HepG2 (cell line): ENCODE measurements around the gene SELENOS. TPM values are rescaled to one million over a fixed set of nuclear protein-coding genes. Genes with fewer than 3 reads are reported as not detected.

Experiments used
- ARNT2 ChIP-seq: sonication (generic); formaldehyde crosslinking; IDR thresholded peaks from 2 replicates; pipeline ENCODE4 v1.8.0; 2022; ENCODE audit warnings: mild to moderate bottlenecking, low read depth, missing genetic modification reagents, moderate library complexity
- CBX1 ChIP-seq: IDR thresholded peaks from one replicate; pipeline ENCODE4 v1.6.1; 2016; ENCODE audit warnings: antibody characterized with exemption, low read depth
- DPF2 ChIP-seq: sonication (generic); formaldehyde crosslinking; IDR thresholded peaks from 2 replicates; pipeline ENCODE4 v1.4.0; 2020; ENCODE audit warnings: mild to moderate bottlenecking, low read depth, missing genetic modification reagents, borderline replicate concordance
- KDM5B ChIP-seq: sonication (generic); formaldehyde crosslinking; IDR thresholded peaks from 2 replicates; pipeline ENCODE4 v1.4.0; 2020; ENCODE audit warnings: missing genetic modification reagents, mild to moderate bottlenecking, borderline replicate concordance
- MXD4 ChIP-seq: IDR thresholded peaks from 2 replicates; pipeline ENCODE4 v1.6.1; 2016; ENCODE audit warnings: mild to moderate bottlenecking, missing biosample characterization, missing genetic modification reagents
- PHF21A ChIP-seq: sonication (generic); formaldehyde crosslinking; IDR thresholded peaks from 2 replicates; pipeline ENCODE4 v1.5.0; 2020; ENCODE audit warnings: mild to moderate bottlenecking, missing genetic modification reagents
- POGZ ChIP-seq: sonication (generic); formaldehyde crosslinking; IDR thresholded peaks from 2 replicates; pipeline ENCODE4 v1.4.0; 2020; ENCODE audit warnings: mild to moderate bottlenecking, missing genetic modification reagents
- POLR2AphosphoS5 ChIP-seq: IDR thresholded peaks from 2 replicates; pipeline ENCODE4 v1.6.1; 2012; ENCODE audit warnings: low read depth, low read length
- RXRA ChIP-seq: sonication (generic); formaldehyde crosslinking; IDR thresholded peaks from 2 replicates; pipeline ENCODE4 v1.5.1; 2020; ENCODE audit warnings: missing genetic modification reagents
- SAFB2 ChIP-seq: sonication (generic); formaldehyde crosslinking; IDR thresholded peaks from 2 replicates; pipeline ENCODE4 v1.5.1; 2020; ENCODE audit warnings: missing genetic modification reagents, low read depth, mild to moderate bottlenecking, borderline replicate concordance
- SALL1 ChIP-seq: sonication (generic); formaldehyde crosslinking; IDR thresholded peaks from 2 replicates; pipeline ENCODE4 v1.8.0; 2022; ENCODE audit warnings: mild to moderate bottlenecking, missing genetic modification reagents
- SAP130 ChIP-seq: IDR thresholded peaks from 2 replicates; pipeline ENCODE4 v1.6.1; 2016; ENCODE audit warnings: low read depth
- SMAD1 ChIP-seq: sonication (generic); formaldehyde crosslinking; IDR thresholded peaks from 2 replicates; pipeline ENCODE4 v1.4.0; 2020; ENCODE audit warnings: missing genetic modification reagents, low read depth, mild to moderate bottlenecking, borderline replicate concordance
- SRSF4 ChIP-seq: fragments of 200-400 bp; formaldehyde crosslinking; IDR thresholded peaks from one replicate; pipeline ENCODE4 v1.6.1; 2018; ENCODE audit warnings: mild to moderate bottlenecking, low read depth, low read length, moderate library complexity; ENCODE audit not compliant: poor library complexity, severe bottlenecking
- TCF7L2 ChIP-seq: IDR thresholded peaks from 2 replicates; pipeline ENCODE4 v1.6.1; 2011; ENCODE audit warnings: mild to moderate bottlenecking, low read depth, low read length, moderate library complexity
- ZFY ChIP-seq: sonication (generic); formaldehyde crosslinking; IDR thresholded peaks from 2 replicates; pipeline ENCODE4 v1.4.0; 2020; ENCODE audit warnings: missing genetic modification reagents
- ZIK1 ChIP-seq: sonication (generic); formaldehyde crosslinking; IDR thresholded peaks from 2 replicates; pipeline ENCODE4 v1.5.0; 2020; ENCODE audit warnings: mild to moderate bottlenecking, low read depth, missing genetic modification reagents, borderline replicate concordance
- ZNF121 ChIP-seq: sonication (generic); formaldehyde crosslinking; IDR thresholded peaks from 2 replicates; pipeline ENCODE4 v1.5.0; 2020; ENCODE audit warnings: mild to moderate bottlenecking, missing genetic modification reagents
- ZNF138 ChIP-seq: sonication (generic); formaldehyde crosslinking; IDR thresholded peaks from 2 replicates; pipeline ENCODE4 v1.5.0; 2020; ENCODE audit warnings: mild to moderate bottlenecking, low read depth, missing genetic modification reagents
- ZNF160 ChIP-seq: sonication (generic); formaldehyde crosslinking; IDR thresholded peaks from 2 replicates; pipeline ENCODE4 v1.8.0; 2022; ENCODE audit warnings: mild to moderate bottlenecking, inconsistent platforms, missing genetic modification reagents
- ZNF260 ChIP-seq: sonication (generic); formaldehyde crosslinking; IDR thresholded peaks from 2 replicates; pipeline ENCODE4 v1.4.0; 2020; ENCODE audit warnings: missing genetic modification reagents, low read depth, mild to moderate bottlenecking, borderline replicate concordance
- ZNF264 ChIP-seq: sonication (generic); formaldehyde crosslinking; IDR thresholded peaks from 2 replicates; pipeline ENCODE4 v1.4.0; 2020; ENCODE audit warnings: missing genetic modification reagents
- ZNF432 ChIP-seq: sonication (generic); formaldehyde crosslinking; IDR thresholded peaks from 2 replicates; pipeline ENCODE4 v1.5.0; 2020; ENCODE audit warnings: missing genetic modification reagents, mild to moderate bottlenecking, borderline replicate concordance
- ZNF563 ChIP-seq: sonication (generic); formaldehyde crosslinking; IDR thresholded peaks from 2 replicates; pipeline ENCODE4 v1.8.0; 2022; ENCODE audit warnings: mild to moderate bottlenecking, moderate library complexity, missing genetic modification reagents
- ZNF678 ChIP-seq: sonication (generic); formaldehyde crosslinking; IDR thresholded peaks from 2 replicates; pipeline ENCODE4 v1.4.0; 2020; ENCODE audit warnings: mild to moderate bottlenecking, missing genetic modification reagents
- ZSCAN22 ChIP-seq: sonication (generic); formaldehyde crosslinking; IDR thresholded peaks from 2 replicates; pipeline ENCODE4 v1.4.0; 2020; ENCODE audit warnings: mild to moderate bottlenecking, missing genetic modification reagents
- polyA plus RNA-seq, 8 experiments: library from polyadenylated mRNA; depleted of rRNA in 3 of 8; stranded (reverse) in 7 of 8; unstranded in 1 of 8; fragments of >200 nt; fragmentation: Illumina TruSeq in 4 of 8; extraction: Trizol in 4 of 8; gene quantifications; 2 replicates each; pipeline versions ENCODE4 v1.2.1 to v1.2.3, GENCODE V29; 2011 to 2016; ENCODE audit warnings: low read depth in 4 of 8, missing spikeins in 1 of 8, mixed read lengths in 1 of 8; ENCODE audit not compliant: insufficient read depth in 1 of 8
- total RNA-seq, 5 experiments: library from RNA; depleted of rRNA; stranded (reverse); fragments of >200 nt; fragmentation: Illumina TruSeq; extraction: Trizol; gene quantifications; 2 replicates each; pipeline ENCODE4 v1.2.3, GENCODE V29; 2016; ENCODE audit warnings: low read depth in 1 of 5
- TF ChIP-seq, protein P1 (sequence below): sonication (generic); formaldehyde crosslinking; IDR thresholded peaks from 2 replicates; pipeline ENCODE4 v1.4.0; 2020; ENCODE audit warnings: mild to moderate bottlenecking, missing genetic modification reagents
- TF ChIP-seq, protein P2 (sequence below): fragments of 450-650 bp; IDR thresholded peaks from 2 replicates; pipeline ENCODE4 v1.6.1; 2017
- TF ChIP-seq, protein P3 (sequence below): sonication (generic); formaldehyde crosslinking; IDR thresholded peaks from 2 replicates; pipeline ENCODE4 v1.5.0; 2020; ENCODE audit warnings: missing genetic modification reagents

Gene SELENOS
- total and polyA plus RNA-seq, 2 of the 13 experiments (the other 11 are each of a cell fraction or from before 2014, with no cell fraction given), result 63.0 to 66.1 TPM

DNA sequence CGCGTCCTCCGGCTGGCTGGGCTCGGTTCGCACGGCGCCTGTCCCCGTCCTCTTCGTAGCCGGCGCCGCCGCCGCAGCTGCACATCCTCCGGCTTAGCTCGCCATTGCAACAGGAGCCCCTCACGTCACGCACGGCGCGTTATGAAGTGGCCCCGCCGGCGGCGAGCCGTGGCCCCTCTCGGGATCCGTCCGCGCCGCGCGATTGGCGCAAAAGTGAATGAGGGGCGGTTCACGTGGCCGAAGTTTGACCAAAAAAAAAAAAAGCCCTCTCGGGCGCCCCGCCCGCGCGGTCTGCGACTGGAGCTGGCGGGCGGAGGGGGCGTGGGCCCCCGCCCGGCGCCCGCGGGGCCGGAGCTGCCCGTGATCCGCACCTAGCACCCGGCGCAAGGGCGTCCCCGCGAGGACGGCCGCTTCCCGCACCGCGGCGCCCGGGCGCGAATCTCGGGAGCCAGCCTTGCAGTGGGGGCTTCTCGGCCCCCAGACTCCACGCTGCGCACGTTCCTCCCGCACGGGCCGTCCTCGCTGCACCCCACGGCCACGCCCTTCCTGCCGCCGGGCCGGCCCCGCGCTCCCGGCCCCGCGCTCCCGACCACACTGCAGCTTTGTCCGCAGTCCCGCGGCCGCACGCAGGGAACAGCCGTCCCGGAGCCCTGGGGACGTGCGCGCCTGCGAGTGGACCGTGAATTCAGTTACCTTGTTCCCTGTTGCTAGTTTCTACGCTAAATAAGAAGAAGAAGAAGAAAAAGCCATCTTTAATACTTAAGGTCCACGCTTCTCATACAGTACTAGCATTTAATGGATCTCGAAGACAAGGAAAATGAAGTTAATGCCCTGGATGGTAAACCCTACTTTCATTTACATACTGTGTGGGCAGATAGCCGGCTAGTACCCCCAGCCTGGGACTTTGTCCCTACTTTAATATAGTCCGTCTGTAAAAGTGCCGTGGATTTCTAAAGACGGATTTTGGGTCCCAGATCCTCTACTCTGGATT is 25.2 kb downstream of the SELENOS start, which contains the start of gene CHSY1 (continued):
- no peak for TF ChIP-seq ZNF260 (CRISPR knock-in tag)
- TF ChIP-seq, protein P1, sequence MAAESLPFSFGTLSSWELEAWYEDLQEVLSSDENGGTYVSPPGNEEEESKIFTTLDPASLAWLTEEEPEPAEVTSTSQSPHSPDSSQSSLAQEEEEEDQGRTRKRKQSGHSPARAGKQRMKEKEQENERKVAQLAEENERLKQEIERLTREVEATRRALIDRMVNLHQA (CRISPR knock-in tag), result no peak
- no peak for TF ChIP-seq SMAD1 (CRISPR knock-in tag)
- no peak for TF ChIP-seq ZNF160 (CRISPR knock-in tag)
- peak; percentile 27; the same call in 1 of the 2 replicates for TF ChIP-seq KDM5B (CRISPR knock-in tag)
- TF ChIP-seq SAP130, result peak; percentile 70
- no peak for TF ChIP-seq SAFB2
- peak; percentile 57; the same call in 1 of the 2 replicates for TF ChIP-seq POLR2AphosphoS5
- peak; percentile 26 for TF ChIP-seq CBX1
- no peak for TF ChIP-seq ZNF138 (CRISPR knock-in tag)
- peak; percentile 57; the same call in 1 of the 2 replicates for TF ChIP-seq PHF21A (CRISPR knock-in tag)
- TF ChIP-seq TCF7L2, result no peak
- peak; percentile 51; the same call in 1 of the 2 replicates for TF ChIP-seq POGZ (CRISPR knock-in tag)
- TF ChIP-seq ZNF264 (CRISPR knock-in tag), result 0 out of 2 replicates have a peak, but pooled peaks have one; percentile 25
- peak; percentile 35; the same call in 1 of the 2 replicates for TF ChIP-seq ARNT2 (CRISPR knock-in tag)
- peak; percentile 55; the same call in 1 of the 2 replicates for TF ChIP-seq ZIK1 (CRISPR knock-in tag)
- no peak for TF ChIP-seq DPF2 (CRISPR knock-in tag)
- no peak for TF ChIP-seq SRSF4
- TF ChIP-seq ZNF121, result no peak
- no peak; the same call in 1 of the 2 replicates for TF ChIP-seq SALL1
- TF ChIP-seq ZNF678 (CRISPR knock-in tag), result no peak
- TF ChIP-seq ZSCAN22 (CRISPR knock-in tag), result no peak
- TF ChIP-seq ZNF432, result no peak
- TF ChIP-seq ZNF563 (CRISPR knock-in tag), result peak; percentile 26; the same call in 1 of the 2 replicates
- TF ChIP-seq, protein P2, sequence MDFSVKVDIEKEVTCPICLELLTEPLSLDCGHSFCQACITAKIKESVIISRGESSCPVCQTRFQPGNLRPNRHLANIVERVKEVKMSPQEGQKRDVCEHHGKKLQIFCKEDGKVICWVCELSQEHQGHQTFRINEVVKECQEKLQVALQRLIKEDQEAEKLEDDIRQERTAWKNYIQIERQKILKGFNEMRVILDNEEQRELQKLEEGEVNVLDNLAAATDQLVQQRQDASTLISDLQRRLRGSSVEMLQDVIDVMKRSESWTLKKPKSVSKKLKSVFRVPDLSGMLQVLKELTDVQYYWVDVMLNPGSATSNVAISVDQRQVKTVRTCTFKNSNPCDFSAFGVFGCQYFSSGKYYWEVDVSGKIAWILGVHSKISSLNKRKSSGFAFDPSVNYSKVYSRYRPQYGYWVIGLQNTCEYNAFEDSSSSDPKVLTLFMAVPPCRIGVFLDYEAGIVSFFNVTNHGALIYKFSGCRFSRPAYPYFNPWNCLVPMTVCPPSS, result no peak
- peak; percentile 66; the same call in 1 of the 2 replicates for TF ChIP-seq ZFY (CRISPR knock-in tag)
- TF ChIP-seq MXD4, result peak; percentile 65; the same call in 1 of the 2 replicates
- TF ChIP-seq RXRA (CRISPR knock-in tag), result 0 out of 2 replicates have a peak, but pooled peaks have one; percentile 54
- TF ChIP-seq, protein P3, sequence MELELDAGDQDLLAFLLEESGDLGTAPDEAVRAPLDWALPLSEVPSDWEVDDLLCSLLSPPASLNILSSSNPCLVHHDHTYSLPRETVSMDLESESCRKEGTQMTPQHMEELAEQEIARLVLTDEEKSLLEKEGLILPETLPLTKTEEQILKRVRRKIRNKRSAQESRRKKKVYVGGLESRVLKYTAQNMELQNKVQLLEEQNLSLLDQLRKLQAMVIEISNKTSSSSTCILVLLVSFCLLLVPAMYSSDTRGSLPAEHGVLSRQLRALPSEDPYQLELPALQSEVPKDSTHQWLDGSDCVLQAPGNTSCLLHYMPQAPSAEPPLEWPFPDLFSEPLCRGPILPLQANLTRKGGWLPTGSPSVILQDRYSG (CRISPR knock-in tag), result no peak
